ENCODE measurements around the gene DAG1. TPM values are rescaled to one million over a fixed set of nuclear protein-coding genes. Genes with fewer than 3 reads are reported as not detected.

DAG1 gene
- total and polyA plus RNA-seq, 2 donors (not counting 1 experiment from before 2014, with no cell fraction given): 48.7 TPM

DNA sequence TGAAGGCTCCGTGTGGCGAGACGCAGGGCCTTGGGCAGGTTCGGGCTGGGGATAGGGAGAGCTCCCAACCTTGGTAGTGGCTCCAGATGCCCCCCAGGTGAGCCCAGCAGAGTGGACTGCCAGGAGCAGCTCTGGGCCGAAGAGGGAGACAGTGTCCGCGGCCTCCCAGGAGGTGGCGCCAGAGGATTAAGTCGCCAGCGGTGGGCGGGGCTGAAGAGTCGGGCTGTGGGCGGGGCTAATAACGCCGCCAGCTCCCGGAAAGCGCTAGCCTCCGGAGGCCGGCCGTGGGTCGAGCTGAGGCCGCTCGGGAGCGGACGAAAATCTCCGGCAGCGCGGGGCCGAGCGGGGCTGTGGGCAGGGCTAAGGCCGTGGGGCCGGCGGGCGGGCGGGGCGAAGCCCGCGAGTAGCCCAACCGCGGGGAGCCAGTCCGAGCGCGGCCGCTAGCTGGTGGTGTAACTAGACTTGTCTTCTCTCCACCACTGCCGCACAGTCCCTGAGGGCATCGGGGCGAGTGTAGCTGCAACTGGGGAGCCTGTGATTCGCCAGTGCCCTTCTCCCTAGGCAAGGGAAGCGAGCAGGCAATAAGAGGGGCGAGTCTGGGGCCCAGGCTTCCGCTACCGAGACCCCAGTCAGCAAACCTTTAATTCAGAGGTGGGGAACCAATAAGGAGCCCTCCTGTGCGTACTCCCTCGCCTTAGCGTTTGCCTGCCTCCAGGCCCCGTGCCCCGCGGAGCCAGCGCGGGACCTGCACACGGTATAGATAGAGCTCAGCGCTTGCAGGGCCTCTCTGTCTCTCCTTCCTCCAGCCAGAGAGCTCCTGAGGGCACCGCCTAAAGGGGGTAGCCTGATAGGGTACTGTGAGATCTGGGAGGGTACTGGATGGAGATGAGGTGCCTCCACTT is 69.8 kb downstream of the DAG1 start:
- TF ChIP-seq, protein P1, sequence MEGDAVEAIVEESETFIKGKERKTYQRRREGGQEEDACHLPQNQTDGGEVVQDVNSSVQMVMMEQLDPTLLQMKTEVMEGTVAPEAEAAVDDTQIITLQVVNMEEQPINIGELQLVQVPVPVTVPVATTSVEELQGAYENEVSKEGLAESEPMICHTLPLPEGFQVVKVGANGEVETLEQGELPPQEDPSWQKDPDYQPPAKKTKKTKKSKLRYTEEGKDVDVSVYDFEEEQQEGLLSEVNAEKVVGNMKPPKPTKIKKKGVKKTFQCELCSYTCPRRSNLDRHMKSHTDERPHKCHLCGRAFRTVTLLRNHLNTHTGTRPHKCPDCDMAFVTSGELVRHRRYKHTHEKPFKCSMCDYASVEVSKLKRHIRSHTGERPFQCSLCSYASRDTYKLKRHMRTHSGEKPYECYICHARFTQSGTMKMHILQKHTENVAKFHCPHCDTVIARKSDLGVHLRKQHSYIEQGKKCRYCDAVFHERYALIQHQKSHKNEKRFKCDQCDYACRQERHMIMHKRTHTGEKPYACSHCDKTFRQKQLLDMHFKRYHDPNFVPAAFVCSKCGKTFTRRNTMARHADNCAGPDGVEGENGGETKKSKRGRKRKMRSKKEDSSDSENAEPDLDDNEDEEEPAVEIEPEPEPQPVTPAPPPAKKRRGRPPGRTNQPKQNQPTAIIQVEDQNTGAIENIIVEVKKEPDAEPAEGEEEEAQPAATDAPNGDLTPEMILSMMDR (conservative IDR thresholded peaks at IDR 0.05 in 1 of 2, IDR thresholded peaks at IDR 0.05 in 1 of 2; ENCODE audit: low read depth in 1 of 2, low read length in 2 of 2): peak; percentile 58 to 69
- no peak for TF ChIP-seq EZH2 (IDR thresholded peaks at IDR 0.05; ENCODE audit: low read length, missing control alignments)
- Histone ChIP-seq H3K4me2 (ENCODE audit: extremely low read depth, insufficient read depth, low read length) (peak overlapping the region; percentile 81), H3K4me1 (ENCODE audit: control insufficient read depth, extremely low read depth, insufficient read depth, low read length) (peaks cover 5% of the 10 kb centered on the region), H3K79me2 (ENCODE audit: control insufficient read depth, insufficient read depth, low read length) (no peaks in the 10 kb centered on the region), H3K9me3 (ENCODE audit: control insufficient read depth, insufficient read depth, low read depth, low read length) (no peaks in the 10 kb centered on the region), H2AFZ (ENCODE audit: low read length) (peak overlapping the region; percentile 58), H3K27ac (ENCODE audit: insufficient read depth, low read length) (no peak overlapping the region), H3K27me3 (ENCODE audit: control insufficient read depth, insufficient read depth, low read length) (peaks cover 8% of the 10 kb centered on the region), H3K4me3 (replicated peaks in 1 of 4; ENCODE audit: control extremely low read depth in 1 of 4, insufficient read depth in 1 of 4, low read depth in 3 of 4, low read length in 4 of 4) (peak overlapping the region; percentile 7 to 61 (median 36)), H4K20me1 (ENCODE audit: control insufficient read depth, extremely low read depth, insufficient read depth, low read length) (no peaks in the 10 kb centered on the region), H3K9ac (ENCODE audit: insufficient read depth, low read length) (no peak overlapping the region), H3K36me3 (ENCODE audit: control insufficient read depth, insufficient read depth, low read length) (no peaks in the 10 kb centered on the region)
- DNase-seq (ENCODE audit: low read depth in 2 of 2): peak; percentile 88 to 94

DNA sequence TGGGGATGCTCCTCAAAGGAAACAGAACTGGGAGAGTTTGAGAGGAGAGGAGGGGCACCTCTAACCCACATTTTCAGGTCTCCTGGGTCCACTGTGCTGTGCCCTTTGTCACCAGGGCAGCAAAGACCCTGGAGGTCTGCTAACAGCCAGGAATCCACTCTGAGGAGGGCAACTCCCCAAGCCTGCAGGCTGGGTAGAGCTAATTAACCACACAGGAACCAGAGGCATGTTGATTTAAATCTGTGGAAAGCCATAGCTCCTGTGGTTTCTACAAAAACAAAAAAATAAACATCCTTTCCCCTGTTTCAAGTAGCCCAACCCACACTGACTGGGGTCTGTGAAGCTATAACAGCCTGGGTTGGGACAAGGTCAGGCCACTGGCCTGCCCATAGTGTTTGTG is 82.0 kb downstream of the DAG1 start:
- Histone ChIP-seq H3K27me3 (ENCODE audit: control insufficient read depth, insufficient read depth, low read length) (peaks cover 22% of the 10 kb centered on the region), H3K9me3 (ENCODE audit: control insufficient read depth, insufficient read depth, low read depth, low read length) (no peaks in the 10 kb centered on the region), H3K9ac (ENCODE audit: insufficient read depth, low read length) (no peak overlapping the region), H2AFZ (ENCODE audit: low read length) (no peak overlapping the region), H3K79me2 (ENCODE audit: control insufficient read depth, insufficient read depth, low read length) (no peaks in the 10 kb centered on the region), H4K20me1 (ENCODE audit: control insufficient read depth, extremely low read depth, insufficient read depth, low read length) (no peaks in the 10 kb centered on the region), H3K36me3 (ENCODE audit: control insufficient read depth, insufficient read depth, low read length) (no peaks in the 10 kb centered on the region), H3K4me1 (ENCODE audit: control insufficient read depth, extremely low read depth, insufficient read depth, low read length) (peaks cover 2% of the 10 kb centered on the region), H3K27ac (ENCODE audit: insufficient read depth, low read length) (no peak overlapping the region), H3K4me3 (replicated peaks in 1 of 4; ENCODE audit: control extremely low read depth in 1 of 4, insufficient read depth in 1 of 4, low read depth in 3 of 4, low read length in 4 of 4) (no peak overlapping the region), H3K4me2 (ENCODE audit: extremely low read depth, insufficient read depth, low read length) (no peak overlapping the region)
- DNase-seq (ENCODE audit: low read depth in 2 of 2): no peak
- no peak for TF ChIP-seq EZH2 (IDR thresholded peaks at IDR 0.05; ENCODE audit: low read length, missing control alignments)
- TF ChIP-seq, protein P1 (conservative IDR thresholded peaks at IDR 0.05 in 1 of 2, IDR thresholded peaks at IDR 0.05 in 1 of 2; ENCODE audit: low read depth in 1 of 2, low read length in 2 of 2): no peak

DNA sequence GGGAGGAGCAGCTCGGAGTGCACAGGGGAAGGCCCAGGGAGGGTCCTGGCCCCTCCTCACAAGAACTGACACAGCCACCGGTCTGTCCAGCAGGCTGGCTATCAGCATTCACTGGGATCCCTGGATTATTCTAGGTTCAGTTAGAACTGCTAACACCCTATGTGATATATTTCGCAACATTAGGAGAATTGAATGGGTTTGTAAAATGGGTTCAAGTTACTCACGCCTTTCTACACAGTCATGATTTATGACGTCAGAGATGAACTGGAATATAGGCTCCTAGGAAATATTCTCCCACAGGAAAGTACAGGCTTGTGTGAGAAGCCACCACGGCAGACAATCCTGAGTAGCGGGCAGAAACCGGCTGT is 83.2 kb downstream of the DAG1 start:
- peak in 1 of 2 donors; percentile 53 for DNase-seq (ENCODE audit: low read depth in 2 of 2)
- H3K27me3 ChIP-seq (ENCODE audit: control insufficient read depth, insufficient read depth, low read length): peaks cover 12% of the 10 kb centered on the region
- peak overlapping the region in 2 of 4 experiments; percentile 65 to 86 for H3K4me3 ChIP-seq (replicated peaks in 1 of 4; ENCODE audit: control extremely low read depth in 1 of 4, insufficient read depth in 1 of 4, low read depth in 3 of 4, low read length in 4 of 4)
- no peak overlapping the region for H2AFZ ChIP-seq (ENCODE audit: low read length)
- no peaks in the 10 kb centered on the region for H3K9me3 ChIP-seq (ENCODE audit: control insufficient read depth, insufficient read depth, low read depth, low read length)
- peaks cover 2% of the 10 kb centered on the region for H3K4me1 ChIP-seq (ENCODE audit: control insufficient read depth, extremely low read depth, insufficient read depth, low read length)
- peak overlapping the region; percentile 93 for H3K4me2 ChIP-seq (ENCODE audit: extremely low read depth, insufficient read depth, low read length)
- no peaks in the 10 kb centered on the region for H3K79me2 ChIP-seq (ENCODE audit: control insufficient read depth, insufficient read depth, low read length)
- H3K27ac ChIP-seq (ENCODE audit: insufficient read depth, low read length): no peak overlapping the region
- TF ChIP-seq, protein P1 (conservative IDR thresholded peaks at IDR 0.05 in 1 of 2, IDR thresholded peaks at IDR 0.05 in 1 of 2; ENCODE audit: low read depth in 1 of 2, low read length in 2 of 2): no peak
- no peak for TF ChIP-seq EZH2 (IDR thresholded peaks at IDR 0.05; ENCODE audit: low read length, missing control alignments)
- H3K36me3 ChIP-seq (ENCODE audit: control insufficient read depth, insufficient read depth, low read length): no peaks in the 10 kb centered on the region
- H3K9ac ChIP-seq (ENCODE audit: insufficient read depth, low read length): no peak overlapping the region
- no peaks in the 10 kb centered on the region for H4K20me1 ChIP-seq (ENCODE audit: control insufficient read depth, extremely low read depth, insufficient read depth, low read length)
